IMR-90 (cell line): Measurements from ENCODE around the gene SESN3. TPM values are rescaled to one million over a fixed set of nuclear protein-coding genes. Genes with fewer than 3 reads are reported as not detected.

Experiments
- ATAC-seq: fragments of 200-7000 bp; cut with Tn5 transposase; 2 replicates; pipeline ENCODE4 v1.9.1; 2020; ENCODE audit warnings: low read depth, mild to moderate bottlenecking, moderate library complexity
- BruUV-seq: library from RNA; stranded (reverse); fragments of 400-500 nt; replicated peaks from 2 replicates; lab custom pipeline; 2021; lab: Mats Ljungman, UMichigan
- CTCF ChIA-PET: fragments of 300-600 bp; formaldehyde crosslinking; extraction: SDS; loops from one replicate; lab custom pipeline; 2021; ENCODE audit warnings: antibody characterized with exemption; lab: Yijun Ruan, JAX
- POLR2A ChIA-PET: fragments of 300-600 bp; sonication (Branson Sonifier 250); formaldehyde crosslinking; loops from one replicate; lab custom pipeline; 2022; ENCODE audit warnings: antibody characterized with exemption; ENCODE audit not compliant: unreplicated experiment; lab: Charles Lee
- DNase-seq: peaks from one replicate; pipeline ENCODE4 v3.0.0; 2013
- H2AFZ ChIP-seq: replicated peaks from 2 replicates; pipeline ENCODE3; 2013; ENCODE audit warnings: low read length, mild to moderate bottlenecking; ENCODE audit not compliant: poor library complexity
- H2AK5ac ChIP-seq: 2 replicates; pipeline ENCODE4 v1.6.1; 2013; ENCODE audit warnings: low read depth, low read length, inconsistent platforms
- H2AK9ac ChIP-seq: replicated peaks from 2 replicates; pipeline ENCODE3; 2013; ENCODE audit warnings: mild to moderate bottlenecking, low read depth, low read length, moderate library complexity; ENCODE audit not compliant: poor library complexity
- H2BK120ac ChIP-seq: 2 replicates; pipeline ENCODE4 v1.6.1; 2013; ENCODE audit warnings: low read depth, low read length, inconsistent platforms
- H2BK15ac ChIP-seq: 3 replicates; pipeline ENCODE4 v1.6.1; 2013; ENCODE audit warnings: low read depth, low read length, inconsistent platforms
- H2BK20ac ChIP-seq: 2 replicates; pipeline ENCODE4 v1.6.1; 2013; ENCODE audit warnings: low read depth, mild to moderate bottlenecking, inconsistent platforms, low read length, moderate library complexity
- H2BK5ac ChIP-seq: 2 replicates; pipeline ENCODE4 v1.6.1; 2013; ENCODE audit warnings: mild to moderate bottlenecking, low read depth, low read length, inconsistent platforms; ENCODE audit not compliant: poor library complexity, severe bottlenecking
- H3K14ac ChIP-seq: replicated peaks from 2 replicates; pipeline ENCODE4 v1.6.1; 2013; ENCODE audit warnings: low read depth, low read length, inconsistent platforms
- H3K18ac ChIP-seq: 2 replicates; pipeline ENCODE4 v1.6.1; 2013; ENCODE audit warnings: low read depth, low read length, control low read depth
- H3K23ac ChIP-seq: 2 replicates; pipeline ENCODE4 v1.6.1; 2013; ENCODE audit warnings: low read depth, low read length, inconsistent platforms
- H3K27ac ChIP-seq: 2 replicates; pipeline ENCODE4 v1.5.1; 2013; ENCODE audit warnings: mild to moderate bottlenecking, control low read depth, low read length; ENCODE audit not compliant: insufficient read depth
- H3K27me3 ChIP-seq: 2 replicates; pipeline ENCODE4 v1.6.1; 2013; ENCODE audit warnings: low read length; ENCODE audit not compliant: control insufficient read depth, insufficient read depth
- H3K36me3 ChIP-seq: 2 replicates; pipeline ENCODE4 v1.6.1; 2013; ENCODE audit warnings: low read length, mixed read lengths; ENCODE audit not compliant: control insufficient read depth, insufficient read depth
- H3K4ac ChIP-seq: 2 replicates; pipeline ENCODE4 v1.6.1; 2013; ENCODE audit warnings: low read depth, low read length, inconsistent platforms
- H3K4me1 ChIP-seq: 2 replicates; pipeline ENCODE4 v1.6.1; 2013; ENCODE audit warnings: low read length, mixed read lengths; ENCODE audit not compliant: control insufficient read depth, insufficient read depth
- H3K4me2 ChIP-seq: 2 replicates; pipeline ENCODE4 v1.6.1; 2013; ENCODE audit warnings: low read depth, mild to moderate bottlenecking, control low read depth, low read length, moderate library complexity
- H3K4me3 ChIP-seq: 2 replicates; pipeline ENCODE4 v1.5.1; 2013; ENCODE audit warnings: low read depth, mild to moderate bottlenecking, control low read depth, low read length, moderate library complexity; ENCODE audit not compliant: insufficient read depth
- H3K56ac ChIP-seq: 2 replicates; pipeline ENCODE4 v1.6.1; 2013; ENCODE audit warnings: low read length, inconsistent platforms; ENCODE audit not compliant: insufficient read depth; ENCODE audit errors: extremely low read depth
- H3K79me1 ChIP-seq, 2 experiments: 2 replicates each; pipeline ENCODE4 v1.6.1; 2013; ENCODE audit warnings: low read length in 2 of 2, inconsistent platforms in 1 of 2, low read depth in 1 of 2
- H3K9ac ChIP-seq: 2 replicates; pipeline ENCODE4 v1.6.1; 2013; ENCODE audit warnings: low read depth, low read length, control low read depth
- H3K9me1 ChIP-seq: 2 replicates; pipeline ENCODE4 v1.6.1; 2013; ENCODE audit warnings: low read length, inconsistent platforms; ENCODE audit not compliant: insufficient read depth
- H3K9me3 ChIP-seq: 2 replicates; pipeline ENCODE4 v1.6.1; 2013; ENCODE audit warnings: low read length; ENCODE audit not compliant: control insufficient read depth, insufficient read depth
- H4K20me1 ChIP-seq: 2 replicates; pipeline ENCODE4 v1.6.1; 2013; ENCODE audit warnings: low read length, inconsistent platforms; ENCODE audit not compliant: insufficient read depth
- H4K5ac ChIP-seq: 2 replicates; pipeline ENCODE4 v1.6.1; 2013; ENCODE audit warnings: mild to moderate bottlenecking, low read depth, low read length, control low read depth
- H4K8ac ChIP-seq, 2 experiments: 2 replicates each; pipeline ENCODE4 v1.6.1; 2013; ENCODE audit warnings: low read depth in 2 of 2, low read length in 2 of 2, control low read depth in 1 of 2, inconsistent platforms in 1 of 2
- H4K91ac ChIP-seq: 2 replicates; pipeline ENCODE4 v1.6.1; 2013; ENCODE audit warnings: low read depth, low read length, inconsistent platforms; ENCODE audit not compliant: insufficient read depth
- CEBPB ChIP-seq: IDR thresholded peaks from 2 replicates; pipeline ENCODE4 v1.6.1; 2012; ENCODE audit warnings: low read depth, low read length, improper control_type of control experiment
- RCOR1 ChIP-seq: IDR thresholded peaks from 2 replicates; pipeline ENCODE4 v1.6.1; 2012; ENCODE audit warnings: mild to moderate bottlenecking, low read length, improper control_type of control experiment; ENCODE audit not compliant: insufficient replicate concordance
- WGBS, 2 experiments: methylation state at CpG; one replicate each; pipeline versions ENCODE4 v1.1.5 to v1.1.7; 2013; ENCODE audit warnings: missing lambda C conversion rate in 2 of 2; ENCODE audit not compliant: insufficient read length in 1 of 2; ENCODE audit errors: extremely low coverage in 2 of 2; 5-methylcytosine and 5-hydroxymethylcytosine counted together
- dilution Hi-C: fragments of 300-500 bp; cut with HindIII; formaldehyde crosslinking; loops from one replicate; pipeline ENCODE4 v1.14.3; 2018; ENCODE audit warnings: low sequenced_read_pairs; ENCODE audit not compliant: unreplicated experiment
- in situ Hi-C: fragments of 300-500 bp; cut with MboI; formaldehyde crosslinking; loops from 3 replicates; pipeline ENCODE4 v1.14.3; 2019; ENCODE audit warnings: low sequenced_read_pairs, inconsistent platforms, mixed read lengths
- intact Hi-C: fragments of 100-400 bp; cut with micrococcal nuclease; formaldehyde crosslinking; loops from 2 replicates; pipeline ENCODE4 v1.10.0; 2022
- polyA plus RNA-seq, 3 experiments: library from polyadenylated mRNA; depleted of rRNA; stranded (reverse); fragments of >200 nt; gene quantifications; 2 replicates each; pipeline ENCODE4 v1.2.3, GENCODE V29; 2012; ENCODE audit warnings: low replicate concordance in 1 of 3
- total RNA-seq: library from RNA; depleted of rRNA; stranded (reverse); fragments of >200 nt; gene quantifications from 2 replicates; pipeline ENCODE4 v1.2.3, GENCODE V29; 2012

Gene SESN3
- total and polyA plus RNA-seq, 2 of the 4 experiments (the other 2 are of a cell fraction): 2.0 to 7.7 TPM

GRCh38 chr11:95269036-95269819 lies 38.2 kb upstream of the SESN3 start:
- ATAC-seq: no peak
- H3K79me1 ChIP-seq: no peaks in the 10 kb centered on the region
- no peak overlapping the region for H3K14ac ChIP-seq
- no peak overlapping the region for H4K91ac ChIP-seq
- H2BK15ac ChIP-seq: no peak overlapping the region
- BruUV-seq: no TSS peak
- CTCF ChIA-PET: no interaction called here
- no peaks in the 10 kb centered on the region for H3K36me3 ChIP-seq
- H2AK9ac ChIP-seq: no peak overlapping the region
- H2AFZ ChIP-seq: no peak overlapping the region
- no peak overlapping the region for H2AK5ac ChIP-seq
- H3K27me3 ChIP-seq: no peaks in the 10 kb centered on the region
- H3K9me1 ChIP-seq: no peaks in the 10 kb centered on the region
- H4K5ac ChIP-seq: no peak overlapping the region
- POLR2A ChIA-PET: no interaction called here
- no peak for TF ChIP-seq RCOR1
- 0 out of 2 replicates have a peak, but pooled peaks have one; percentile 24 for TF ChIP-seq CEBPB
- no peak overlapping the region for H2BK120ac ChIP-seq
- H3K4me2 ChIP-seq: no peak overlapping the region
- DNase-seq: no peak
- no peaks in the 10 kb centered on the region for H3K4me1 ChIP-seq
- H3K4me3 ChIP-seq: no peak overlapping the region
- H3K27ac ChIP-seq: no peak overlapping the region
- H2BK5ac ChIP-seq: no peak overlapping the region
- 20% methylated on average over 2 of the region's 5 CpGs; no CpG with 5 or more reads in 1 of the 2 experiments for WGBS, 2 experiments
- intact Hi-C loops: no loop called here
- H4K20me1 ChIP-seq: no peaks in the 10 kb centered on the region
- H3K56ac ChIP-seq: no peak overlapping the region
- no peak overlapping the region for H2BK20ac ChIP-seq
- no peak overlapping the region for H3K4ac ChIP-seq
- H3K9me3 ChIP-seq: no peaks in the 10 kb centered on the region
- in situ Hi-C loops: no loop called here
- no peak overlapping the region for H3K9ac ChIP-seq
- H4K8ac ChIP-seq: no peak overlapping the region
- no peak overlapping the region for H3K18ac ChIP-seq
- no peak overlapping the region for H3K23ac ChIP-seq
- dilution Hi-C loops: no loop called here
